HG03139 (cell line): Measurements from ENCODE around the gene KIRREL3.

Experiments used
- ATAC-seq: cut with Tn5 transposase; IDR thresholded peaks from one replicate; pipeline ENCODE4 v1.9.1; 2021; ENCODE audit not compliant: unreplicated experiment

The KIRREL3 gene

DNA sequence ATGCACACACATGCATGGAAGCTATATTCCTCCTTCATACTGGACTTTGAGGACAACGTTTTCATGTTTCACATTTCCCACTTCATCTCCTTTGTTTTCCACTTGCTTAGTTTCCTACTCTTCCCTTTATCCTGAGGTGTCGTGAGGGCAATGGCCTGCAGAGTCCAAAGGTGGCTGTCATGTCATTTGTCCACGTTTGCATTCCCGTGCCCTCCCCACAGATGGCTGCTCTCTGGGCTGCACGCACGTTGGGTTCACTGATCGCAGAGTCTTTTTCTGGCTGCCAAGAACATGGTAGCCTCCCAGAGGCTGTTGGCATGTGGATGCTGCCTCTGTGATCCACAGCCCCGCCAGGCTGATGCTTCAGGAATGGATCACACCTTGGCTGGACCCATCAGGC lies 389.1 kb downstream of the KIRREL3 start:
- ATAC-seq = no peak

GRCh38 chr11:126608658-126609057 lies 391.9 kb downstream of the KIRREL3 start:
- ATAC-seq = no peak

DNA sequence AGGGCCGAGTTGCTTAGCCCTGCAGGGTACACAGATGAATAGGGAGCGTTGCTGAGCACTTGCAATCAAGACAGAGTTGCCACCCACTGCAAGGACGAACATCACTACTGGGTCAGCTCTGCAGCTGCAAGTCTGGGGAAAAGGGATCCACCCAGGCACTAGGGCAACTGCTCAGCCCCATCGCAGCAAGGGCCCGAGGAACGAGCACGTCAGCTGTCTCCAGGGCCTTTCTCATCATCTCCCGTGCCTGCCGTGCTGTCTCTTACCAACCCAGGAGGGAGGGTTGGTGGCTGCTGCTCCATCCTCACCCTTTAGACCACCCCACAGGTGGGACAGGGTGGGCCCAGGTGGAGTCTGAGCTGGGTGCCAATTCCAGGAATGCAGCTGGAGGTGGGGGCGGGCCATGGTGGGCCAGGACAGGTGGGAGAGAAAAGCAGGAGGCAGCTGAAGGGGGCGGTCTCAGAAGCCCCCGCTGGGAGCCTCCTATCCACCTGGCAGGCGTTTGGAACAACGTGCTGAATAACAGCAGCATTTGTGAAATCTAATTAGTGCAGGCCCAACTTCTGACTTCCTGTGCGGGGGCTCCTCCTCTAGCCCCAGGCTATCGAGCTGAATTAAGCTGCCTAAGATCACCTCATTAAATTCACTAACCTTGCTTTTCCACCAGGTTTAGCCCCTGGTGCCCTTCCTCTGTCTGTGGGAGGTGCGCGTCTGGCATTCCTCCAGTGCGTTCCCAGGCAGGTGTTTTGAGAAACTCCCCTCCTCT lies 392.6 kb downstream of the KIRREL3 start:
- no peak for ATAC-seq

GRCh38 chr11:126607374-126607773 lies 393.2 kb downstream of the KIRREL3 start:
- ATAC-seq = no peak

- ATAC-seq = no peak
Measured at GRCh38 chr11:126606484-126606883, 394.1 kb downstream of the KIRREL3 start.

DNA sequence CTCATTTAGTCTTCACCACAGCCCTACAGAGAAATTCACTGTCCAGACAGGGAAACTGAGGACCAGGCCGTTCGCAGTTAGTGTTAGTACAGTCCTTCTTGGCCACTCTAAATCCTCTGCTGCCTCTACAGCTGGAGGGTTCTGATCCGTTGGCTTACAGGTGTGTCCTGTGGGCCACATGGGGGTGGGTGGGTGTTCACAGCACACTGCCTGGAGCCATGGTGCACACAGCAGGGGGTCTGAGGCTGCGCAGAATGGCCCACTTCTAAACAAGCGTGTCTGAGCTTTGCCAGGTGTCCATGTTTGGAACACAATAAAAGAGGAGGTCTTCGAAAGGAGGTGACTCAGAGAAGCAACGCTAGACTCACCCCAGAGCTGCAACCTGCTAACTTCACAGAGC lies 396.1 kb downstream of the KIRREL3 start:
- no peak for ATAC-seq

DNA sequence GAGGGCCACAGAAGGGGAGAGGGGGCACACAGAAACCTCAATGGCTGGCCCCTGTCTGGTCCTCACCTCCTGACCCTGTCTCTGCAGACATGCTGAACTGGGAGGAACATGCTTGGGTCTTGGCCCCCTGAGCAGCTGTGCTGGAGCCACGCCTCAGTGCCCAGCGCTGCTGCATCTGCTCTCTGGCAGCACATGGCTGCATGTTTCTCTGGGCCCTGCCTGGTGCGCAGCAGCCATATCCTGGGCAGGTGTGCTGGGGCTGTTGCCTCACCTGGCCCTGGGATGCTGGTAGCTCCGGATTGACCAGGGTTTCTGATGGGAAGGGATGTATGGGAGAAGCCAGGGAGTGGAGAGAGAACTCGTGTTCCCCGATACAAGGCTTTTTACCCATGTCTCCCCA lies 397.1 kb downstream of the KIRREL3 start:
- ATAC-seq = no peak

DNA sequence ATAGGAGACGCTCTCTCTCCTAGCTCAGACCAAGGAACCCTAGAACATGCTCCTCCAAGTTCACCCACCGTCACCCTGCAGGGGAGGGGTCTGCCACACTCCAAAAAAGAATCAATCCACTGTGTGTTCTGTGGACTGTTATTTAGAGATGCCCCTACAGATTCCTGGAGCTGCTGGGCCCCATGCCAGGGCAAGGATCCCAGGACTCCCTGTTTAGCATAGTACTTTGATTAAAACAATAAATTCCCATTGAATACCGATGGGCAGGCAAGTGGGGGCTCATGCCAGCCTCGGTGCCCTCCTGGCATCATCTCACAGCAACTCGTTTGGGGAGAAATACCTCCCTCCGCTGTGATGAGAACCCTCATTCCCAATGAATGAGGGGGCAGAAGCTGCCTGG lies 397.6 kb downstream of the KIRREL3 start:
- ATAC-seq = no peak

- no peak for ATAC-seq
Measured at GRCh38 chr11:126602349-126602940, 398.1 kb downstream of the KIRREL3 start.

DNA sequence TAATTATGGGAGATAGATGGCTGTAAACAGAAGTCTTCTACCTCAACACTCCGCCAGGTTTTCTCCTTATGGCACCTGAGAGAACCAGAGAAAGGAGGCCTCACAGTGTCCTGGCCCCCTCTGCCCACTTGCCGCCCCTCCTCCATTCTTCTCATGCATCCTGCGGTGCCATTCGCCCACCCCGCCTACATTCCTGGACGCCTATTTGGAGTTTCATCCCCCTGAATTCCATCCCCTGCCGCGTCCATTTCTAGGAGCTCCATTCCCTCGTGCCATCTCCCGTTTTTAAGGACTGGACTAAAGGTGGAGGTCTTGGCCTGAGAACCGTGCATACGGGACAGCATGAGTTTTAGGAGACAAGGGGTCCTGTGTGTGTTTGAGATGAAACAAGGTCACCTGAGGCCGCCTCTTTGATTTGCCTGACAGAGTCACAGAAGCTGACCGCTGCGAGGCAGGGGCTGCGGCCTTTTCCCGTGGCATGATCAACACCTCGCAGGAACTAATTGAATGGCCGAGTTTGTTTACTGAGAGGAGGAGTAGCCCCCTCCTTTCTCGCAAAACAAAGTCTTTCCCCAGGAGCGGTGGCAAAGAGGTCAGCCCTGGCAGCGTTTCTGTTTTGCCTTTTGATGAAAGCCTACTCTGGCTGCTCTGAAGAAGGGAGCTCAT lies 398.9 kb downstream of the KIRREL3 start:
- no peak for ATAC-seq

DNA sequence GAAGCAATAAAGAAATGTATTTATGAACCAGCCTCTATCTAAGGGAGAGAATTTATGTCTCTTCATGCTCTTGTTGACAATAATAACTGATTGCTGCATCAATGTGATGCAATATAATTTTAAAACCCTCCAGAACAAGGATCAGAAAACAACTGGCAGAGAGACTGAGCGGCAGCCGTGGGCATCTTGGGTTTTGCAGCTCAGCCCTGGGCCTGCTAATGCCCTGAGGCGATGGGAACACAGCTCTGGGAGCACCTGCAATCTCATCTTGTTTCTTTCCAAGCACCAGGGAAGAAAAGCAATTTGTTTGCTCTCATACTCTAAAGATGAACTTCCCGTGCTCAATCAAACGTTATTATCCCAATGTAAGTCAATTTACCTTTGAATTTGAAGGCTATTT lies 399.4 kb downstream of the KIRREL3 start:
- ATAC-seq = no peak

DNA sequence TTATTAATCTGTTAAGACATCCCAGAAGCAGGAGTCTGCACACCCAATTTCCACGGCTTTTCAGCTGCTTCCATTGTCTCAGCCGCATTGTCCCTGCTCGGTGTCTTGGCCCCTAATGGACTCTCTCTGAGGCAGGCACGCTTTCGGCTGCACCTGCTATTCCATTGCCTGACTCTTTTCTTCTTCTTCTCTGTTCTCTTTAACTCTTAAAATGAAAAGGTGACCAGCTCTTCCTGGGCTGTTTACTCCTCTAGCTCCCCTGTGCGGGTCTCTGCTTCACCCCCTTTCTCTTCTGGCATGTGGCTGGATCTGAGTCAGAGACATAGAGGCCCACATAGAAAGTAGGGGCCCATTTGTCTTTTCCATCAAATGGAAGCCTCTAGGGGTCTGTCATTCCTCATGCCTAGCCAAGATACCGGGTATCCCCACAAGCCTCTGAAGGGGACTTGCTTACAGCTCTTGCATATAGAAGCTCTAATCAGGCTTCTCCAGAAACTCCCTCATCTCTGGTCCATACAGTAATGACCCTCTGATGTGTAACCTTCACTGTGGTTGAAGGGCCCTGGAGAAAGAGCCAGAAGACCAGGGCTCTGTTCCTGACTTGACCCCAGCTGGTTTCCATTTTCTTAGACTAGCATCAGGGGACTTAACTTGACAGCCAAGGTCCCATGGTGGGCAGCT lies 401.2 kb downstream of the KIRREL3 start:
- no peak for ATAC-seq

DNA sequence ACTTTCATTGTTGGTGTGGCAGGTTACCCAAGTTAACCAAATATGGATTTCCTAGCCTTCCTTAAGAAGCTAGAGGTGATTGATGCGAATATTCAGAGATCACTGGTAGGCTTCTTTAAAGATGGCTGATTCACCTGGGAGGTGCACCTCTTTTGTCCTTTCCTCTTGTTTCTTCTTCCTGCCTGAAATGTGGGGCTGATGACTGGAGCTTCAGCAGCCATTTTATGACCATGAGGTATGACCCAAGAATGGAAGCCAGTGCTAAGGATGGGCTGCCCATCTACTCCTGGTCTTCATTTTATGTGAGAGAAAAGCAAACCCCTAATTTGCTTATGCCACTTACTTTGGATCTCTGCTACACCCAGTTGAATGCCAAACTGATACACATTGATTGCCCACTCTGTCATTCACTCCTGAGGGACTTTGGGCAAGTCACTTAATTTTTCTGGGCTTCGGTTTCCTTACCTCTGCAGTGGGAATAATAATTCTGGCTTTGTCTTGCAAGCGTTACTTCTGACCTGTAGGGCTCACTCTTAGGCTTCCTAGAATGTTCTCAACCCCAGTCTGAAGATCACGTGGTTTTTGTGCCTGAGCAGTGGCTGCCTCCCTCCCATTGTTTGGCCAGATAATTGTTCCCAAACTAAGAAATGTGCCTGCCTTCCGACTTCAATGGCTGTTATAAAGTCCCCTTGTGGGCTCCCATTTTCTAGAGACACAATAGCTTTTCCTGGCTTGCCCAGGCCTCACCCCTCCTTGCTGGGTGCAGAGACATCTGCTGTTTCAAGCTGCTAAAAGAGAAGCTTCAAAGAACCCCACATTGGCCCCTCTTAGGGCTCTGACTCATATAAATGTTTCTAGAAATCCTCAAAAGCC lies 402.0 kb downstream of the KIRREL3 start:
- no peak for ATAC-seq

- ATAC-seq = no peak
Measured at GRCh38 chr11:126597041-126597440, 403.5 kb downstream of the KIRREL3 start.

DNA sequence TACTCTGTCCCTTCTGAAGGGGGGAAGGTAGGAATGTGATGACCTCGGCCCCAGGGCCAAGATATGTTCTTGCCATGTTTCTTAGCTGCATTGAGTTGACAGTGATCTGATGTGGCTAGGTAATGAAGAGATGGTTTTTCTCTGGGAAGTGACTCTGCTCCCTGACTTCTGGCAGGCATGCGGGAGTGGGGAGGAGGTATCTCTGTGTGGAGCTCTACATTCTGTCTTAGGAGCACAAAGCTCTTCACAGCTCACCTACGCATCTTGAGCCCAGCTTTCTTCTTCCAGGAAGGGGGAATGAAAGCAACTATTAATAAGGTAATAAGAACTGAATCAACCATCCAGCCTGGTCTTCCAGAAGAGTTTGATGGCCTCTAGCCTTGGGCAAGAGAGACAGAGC lies 404.1 kb downstream of the KIRREL3 start:
- no peak for ATAC-seq

- no peak for ATAC-seq
Measured at GRCh38 chr11:126595560-126595959, 405.0 kb downstream of the KIRREL3 start.

- ATAC-seq = no peak
Measured at GRCh38 chr11:126594921-126595367, 405.6 kb downstream of the KIRREL3 start.

- ATAC-seq = no peak
Measured at GRCh38 chr11:126592496-126593410, 407.8 kb downstream of the KIRREL3 start.

DNA sequence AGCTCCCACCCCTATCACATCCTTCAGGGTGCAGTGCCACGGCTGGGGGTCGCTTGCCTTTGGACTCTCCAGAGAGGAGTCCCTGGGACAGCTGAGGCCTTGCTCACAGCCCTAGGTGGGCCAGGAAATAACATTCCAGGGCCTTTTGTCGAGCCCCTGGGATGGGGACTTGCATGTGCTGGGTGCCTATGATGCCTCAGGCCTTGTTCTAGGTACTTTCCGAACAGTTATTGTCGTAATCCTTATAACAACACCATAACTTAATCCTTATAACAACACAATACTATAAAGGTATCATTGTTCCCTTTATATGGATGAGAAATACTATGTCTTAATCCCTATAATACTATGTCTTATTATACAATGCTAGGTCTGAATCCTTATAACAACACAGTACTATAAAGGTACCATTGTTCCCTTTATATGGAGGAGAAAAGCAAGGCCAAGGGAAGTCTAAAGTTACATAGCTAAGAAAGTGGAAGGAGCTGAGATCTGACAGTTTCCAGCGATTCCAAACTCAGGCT lies 408.5 kb downstream of the KIRREL3 start:
- no peak for ATAC-seq

DNA sequence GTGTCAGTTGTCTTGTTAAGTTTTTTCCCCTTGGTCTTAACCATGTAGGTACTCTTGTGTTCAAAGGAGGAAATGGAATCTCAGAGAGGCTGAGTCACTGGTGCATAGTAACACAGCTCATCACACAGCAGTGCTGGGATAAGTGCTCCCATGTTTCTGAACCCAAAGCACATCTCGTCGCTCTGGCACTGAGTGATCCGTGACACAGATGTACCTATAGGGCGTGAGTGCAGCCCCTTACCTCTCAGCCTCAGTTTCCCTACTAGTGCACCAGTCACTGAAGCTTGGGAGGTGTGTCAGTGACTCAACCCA lies 411.1 kb downstream of the KIRREL3 start:
- ATAC-seq = no peak
